SJSA1 (cell line): ENCODE data around the gene APLN. TPM values are rescaled to one million over a fixed set of nuclear protein-coding genes. Genes with fewer than 3 reads are reported as not detected.
A peak's percentile ranks its signal among the peaks of the same experiment; 100 is the strongest.

Experiments used
- DNase-seq, 2 experiments: peaks; one replicate each; pipeline ENCODE4 v3.0.0-alpha.2; 2015 to 2020; ENCODE audit warnings: low spot score in 2 of 2, low read depth in 1 of 2
- H3K27ac ChIP-seq: fragments of 250-450 bp; sonication (Bioruptor Pico); 2 replicates; pipeline ENCODE4 v1.5.1; 2020; ENCODE audit warnings: mild to moderate bottlenecking, moderate library complexity
- H3K27me3 ChIP-seq: fragments of 250-450 bp; sonication (Bioruptor Pico); replicated peaks from 2 replicates; pipeline ENCODE4 v1.5.1; 2020; ENCODE audit warnings: mild to moderate bottlenecking, moderate library complexity
- H3K36me3 ChIP-seq: fragments of 250-450 bp; sonication (Bioruptor Pico); 2 replicates; pipeline ENCODE4 v1.5.1; 2020; ENCODE audit warnings: mild to moderate bottlenecking
- H3K4me1 ChIP-seq: fragments of 250-450 bp; sonication (Bioruptor Pico); replicated peaks from 2 replicates; pipeline ENCODE4 v1.6.1; 2021; ENCODE audit warnings: mild to moderate bottlenecking
- H3K4me3 ChIP-seq: fragments of 250-450 bp; sonication (Bioruptor Pico); 2 replicates; pipeline ENCODE4 v1.5.1; 2020; ENCODE audit warnings: mild to moderate bottlenecking
- H3K9me3 ChIP-seq: fragments of 250-450 bp; sonication (Bioruptor Pico); replicated peaks from 2 replicates; pipeline ENCODE4 v1.5.1; 2020; ENCODE audit warnings: mild to moderate bottlenecking
- total RNA-seq: library from RNA; depleted of rRNA; stranded (reverse); fragments of >200 nt; shearing (Covaris generic); gene quantifications from 2 replicates; pipeline ENCODE4 v1.2.3, GENCODE V29; 2014

APLN gene
- total RNA-seq, 1 experiment from 2014 or later = 1.7 TPM

DNA sequence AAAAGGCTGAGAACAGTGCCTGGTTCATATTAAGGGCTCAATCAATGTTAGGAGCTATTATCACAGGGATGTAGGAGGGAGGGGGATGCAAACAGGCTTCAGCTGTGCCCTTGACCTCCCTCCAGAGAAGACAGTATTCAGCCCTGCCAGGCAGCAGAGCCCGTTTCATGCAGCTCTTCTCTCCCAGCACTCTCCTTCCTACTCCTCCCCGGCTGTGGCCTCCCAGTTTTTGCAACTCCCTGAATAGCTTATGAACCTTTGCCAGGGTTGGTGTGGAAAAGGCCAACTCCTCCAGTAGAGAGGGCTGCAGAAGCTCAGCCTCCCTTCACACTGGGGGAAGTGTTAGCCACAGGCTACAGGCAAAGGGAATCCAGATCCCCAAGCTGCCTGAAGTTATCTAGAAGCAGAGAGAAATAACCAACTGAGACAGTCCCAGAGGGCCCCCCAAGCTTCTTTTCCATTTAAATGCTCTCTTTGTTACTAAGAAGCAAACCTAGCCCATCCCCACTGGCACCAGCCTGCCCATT, 31.7 kb upstream of the APLN start:
- no peaks in the 10 kb centered on the region for H3K9me3 ChIP-seq

GRCh38 chrX:129682979-129683378, 28.2 kb upstream of the APLN start:
- Histone ChIP-seq H3K36me3 (no peaks in the 10 kb centered on the region), H3K4me3 (no peak overlapping the region), H3K4me1 (peaks cover 10% of the 10 kb centered on the region), H3K27me3 (no peaks in the 10 kb centered on the region), H3K9me3 (no peaks in the 10 kb centered on the region), H3K27ac (no peak overlapping the region)
- no peak for DNase-seq

More for the DNA sequence above, 31.7 kb upstream of the APLN start:
- Histone ChIP-seq H3K4me3 (no peak overlapping the region), H3K27me3 (no peaks in the 10 kb centered on the region), H3K36me3 (no peaks in the 10 kb centered on the region), H3K4me1 (no peaks in the 10 kb centered on the region), H3K27ac (no peak overlapping the region)
- no peak for DNase-seq

DNA sequence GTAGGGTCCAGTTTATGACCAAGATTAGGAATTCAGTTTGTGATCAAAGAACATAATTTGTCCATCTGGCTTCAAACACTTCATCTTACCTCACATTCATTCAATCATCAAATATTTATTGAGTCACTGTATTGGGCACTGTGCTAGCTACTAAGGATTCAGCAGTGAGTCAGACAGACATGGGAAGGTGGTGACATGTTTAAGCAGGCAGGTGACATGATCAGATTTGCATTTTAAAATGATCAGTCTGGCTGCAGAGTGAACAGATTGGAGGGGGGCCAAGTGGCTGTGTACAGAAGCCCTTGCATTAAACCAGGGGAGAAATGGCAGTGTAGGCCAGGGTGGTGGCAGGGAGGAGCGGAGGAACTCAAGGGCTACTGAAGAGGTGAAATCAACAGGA, 25.1 kb upstream of the APLN start:
- no peak for DNase-seq
- H3K4me3 ChIP-seq = no peak overlapping the region

GRCh38 chrX:129678614-129679195, 23.9 kb upstream of the APLN start:
- Histone ChIP-seq H3K27me3 (no peaks in the 10 kb centered on the region), H3K4me1 (peaks cover 17% of the 10 kb centered on the region), H3K36me3 (no peaks in the 10 kb centered on the region), H3K4me3 (peak overlapping the region; percentile 36), H3K9me3 (no peaks in the 10 kb centered on the region), H3K27ac (peak overlapping the region; percentile 66)
- no peak for DNase-seq

More for the DNA sequence above, 25.1 kb upstream of the APLN start:
- H3K27me3 ChIP-seq = no peaks in the 10 kb centered on the region
- H3K36me3 ChIP-seq = no peaks in the 10 kb centered on the region
- no peaks in the 10 kb centered on the region for H3K9me3 ChIP-seq
- peaks cover 17% of the 10 kb centered on the region for H3K4me1 ChIP-seq
- no peak overlapping the region for H3K27ac ChIP-seq

- Histone ChIP-seq H3K4me1 (peaks cover 44% of the 10 kb centered on the region), H3K4me3 (no peak overlapping the region), H3K27me3 (no peaks in the 10 kb centered on the region), H3K9me3 (no peaks in the 10 kb centered on the region), H3K27ac (peak overlapping the region; percentile 99), H3K36me3 (no peaks in the 10 kb centered on the region)
- no peak for DNase-seq
These were observed 12.7 kb upstream of the APLN start for GRCh38 chrX:129667412-129667811.

DNA sequence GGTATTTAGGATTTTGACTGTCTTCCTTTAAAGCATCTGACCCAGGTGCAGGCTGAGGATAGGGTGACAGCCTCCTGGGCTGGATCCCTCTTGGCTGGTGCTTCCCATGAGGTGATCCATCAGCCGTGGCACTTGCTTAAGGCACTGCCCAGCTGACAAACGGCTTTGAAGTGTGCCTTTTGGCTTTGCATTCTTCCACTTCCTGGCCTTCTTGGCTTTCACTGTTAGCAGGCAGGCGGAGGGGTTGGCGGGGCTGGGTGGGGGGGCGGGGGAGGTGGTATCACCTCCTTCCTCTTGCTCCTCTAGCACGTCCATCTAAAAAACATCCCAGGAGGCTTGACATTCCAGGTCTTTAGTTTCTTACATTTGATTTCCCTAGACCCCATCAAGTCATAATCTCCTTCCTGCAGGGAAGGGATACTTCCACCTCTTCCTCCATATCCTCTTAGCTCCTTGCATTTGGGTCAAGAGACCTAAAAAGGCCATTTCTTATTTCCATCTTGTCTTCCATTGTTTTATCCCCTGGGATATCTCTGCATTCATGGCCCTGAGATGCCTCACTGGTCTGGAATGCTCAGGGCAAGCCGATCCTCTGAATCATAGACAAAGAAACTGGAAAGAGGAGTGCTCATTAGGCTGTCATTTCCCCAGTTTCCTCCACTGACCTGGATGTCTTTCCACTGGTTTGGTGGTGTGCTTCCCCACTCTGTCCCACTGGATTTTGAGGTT, 11.3 kb upstream of the APLN start:
- peaks cover 44% of the 10 kb centered on the region for H3K4me1 ChIP-seq
- H3K36me3 ChIP-seq = no peaks in the 10 kb centered on the region
- DNase-seq = peak; percentile 86 to 95
- peak overlapping the region; percentile 99 for H3K27ac ChIP-seq
- H3K9me3 ChIP-seq = no peaks in the 10 kb centered on the region
- no peaks in the 10 kb centered on the region for H3K27me3 ChIP-seq
- no peak overlapping the region for H3K4me3 ChIP-seq

DNA sequence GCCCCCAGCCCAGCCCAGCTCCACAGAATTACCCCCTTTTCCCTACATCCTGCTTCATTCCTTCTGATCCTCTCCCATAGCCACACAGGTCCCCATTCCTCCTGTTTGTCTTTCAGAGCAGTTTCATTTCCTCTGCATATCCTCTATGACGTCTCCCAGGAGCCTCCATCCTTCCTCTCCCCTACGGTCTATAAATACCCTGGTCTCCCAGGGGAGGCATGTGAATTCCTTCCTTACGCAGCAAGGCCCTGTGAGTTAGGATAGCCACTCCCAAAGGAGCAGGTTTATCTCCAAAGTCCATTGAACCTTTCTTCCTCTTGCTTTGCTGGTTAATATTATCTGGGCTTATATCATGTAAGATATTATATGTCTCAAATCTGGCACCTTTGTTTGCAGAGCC, 8.4 kb upstream of the APLN start:
- no peak overlapping the region; the same call in 1 of the 2 replicates for H3K27ac ChIP-seq
- no peaks in the 10 kb centered on the region for H3K36me3 ChIP-seq
- H3K4me3 ChIP-seq = no peak overlapping the region
- no peak for DNase-seq
- H3K4me1 ChIP-seq = peaks cover 41% of the 10 kb centered on the region
- no peaks in the 10 kb centered on the region for H3K9me3 ChIP-seq
- no peaks in the 10 kb centered on the region for H3K27me3 ChIP-seq

DNA sequence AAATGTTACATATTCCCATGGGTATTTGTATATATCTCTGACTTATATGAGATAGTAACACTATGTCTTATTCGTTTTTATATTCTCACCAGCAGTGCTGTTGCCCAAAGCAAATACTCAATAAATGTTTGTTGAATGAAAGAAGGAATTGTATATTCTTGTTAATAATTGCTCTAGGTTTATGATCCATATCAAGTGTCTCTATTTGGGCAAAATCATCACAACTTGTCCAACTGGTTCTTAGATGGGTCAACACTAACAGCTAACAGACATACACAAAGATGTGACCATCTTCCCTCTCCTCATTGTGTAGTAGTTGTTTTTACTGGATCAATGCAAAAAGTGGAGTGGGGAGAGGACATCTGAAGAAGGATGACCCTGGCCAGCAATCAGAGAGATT, 6.6 kb upstream of the APLN start:
- Histone ChIP-seq H3K36me3 (no peaks in the 10 kb centered on the region), H3K27ac (no peak overlapping the region), H3K4me1 (peaks cover 32% of the 10 kb centered on the region), H3K4me3 (no peak overlapping the region), H3K9me3 (no peaks in the 10 kb centered on the region), H3K27me3 (no peaks in the 10 kb centered on the region)
- DNase-seq = no peak

DNA sequence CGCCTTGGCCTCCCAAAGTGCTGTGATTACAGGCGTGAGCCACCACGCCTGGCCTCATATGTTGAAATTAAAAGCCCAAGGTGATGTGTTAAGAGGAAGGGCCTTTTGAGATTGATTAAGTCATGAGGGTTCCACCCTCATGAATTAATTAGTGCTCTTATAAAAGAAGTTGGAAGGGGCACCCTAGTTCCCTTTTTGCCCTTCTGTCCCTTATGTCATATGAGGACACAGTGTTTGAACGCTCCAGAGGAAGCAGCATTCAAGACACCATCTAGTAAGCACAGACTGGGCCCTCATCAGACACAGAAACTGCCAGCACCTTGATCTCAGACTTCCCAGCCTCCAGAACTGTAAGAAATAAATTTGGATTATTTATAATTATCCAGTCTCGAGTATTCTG, 5.1 kb upstream of the APLN start:
- Histone ChIP-seq H3K4me1 (peaks cover 23% of the 10 kb centered on the region), H3K27me3 (no peaks in the 10 kb centered on the region), H3K9me3 (no peaks in the 10 kb centered on the region), H3K36me3 (no peaks in the 10 kb centered on the region), H3K27ac (no peak overlapping the region), H3K4me3 (no peak overlapping the region)
- no peak for DNase-seq

DNA sequence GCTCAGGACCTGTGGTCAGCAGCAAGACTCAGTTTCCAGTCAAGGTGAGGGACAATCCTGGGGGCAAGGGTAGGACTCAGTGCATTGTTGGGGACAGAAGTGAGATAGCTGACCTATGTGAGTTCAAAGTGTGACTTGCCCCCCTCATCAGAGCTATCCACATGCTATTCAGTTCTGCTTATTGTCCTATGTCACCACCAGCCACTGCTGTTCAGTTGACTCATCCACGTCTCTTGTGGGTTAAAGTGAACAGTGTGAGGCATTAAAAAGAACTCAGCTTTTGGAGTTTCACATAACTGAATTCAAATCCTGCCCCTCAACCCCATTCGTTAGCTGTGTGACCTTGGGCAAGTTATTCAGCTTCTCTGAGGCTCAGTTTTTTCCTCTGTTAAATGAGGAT, 4.4 kb upstream of the APLN start:
- H3K9me3 ChIP-seq = no peaks in the 10 kb centered on the region
- peaks cover 23% of the 10 kb centered on the region for H3K4me1 ChIP-seq
- no peaks in the 10 kb centered on the region for H3K27me3 ChIP-seq
- H3K36me3 ChIP-seq = no peaks in the 10 kb centered on the region
- DNase-seq = no peak
- no peak overlapping the region for H3K4me3 ChIP-seq
- no peak overlapping the region for H3K27ac ChIP-seq

GRCh38 chrX:129658429-129658828, 3.7 kb upstream of the APLN start:
- no peaks in the 10 kb centered on the region for H3K36me3 ChIP-seq
- H3K9me3 ChIP-seq = no peaks in the 10 kb centered on the region
- no peak for DNase-seq
- H3K27me3 ChIP-seq = no peaks in the 10 kb centered on the region
- no peak overlapping the region for H3K27ac ChIP-seq
- no peak overlapping the region for H3K4me3 ChIP-seq
- peaks cover 25% of the 10 kb centered on the region for H3K4me1 ChIP-seq

GRCh38 chrX:129655547-129656249, 942 bp upstream of the APLN start:
- Histone ChIP-seq H3K4me3 (no peak overlapping the region), H3K27me3 (no peaks in the 10 kb centered on the region), H3K27ac (no peak overlapping the region), H3K4me1 (peaks cover 17% of the 10 kb centered on the region), H3K9me3 (no peaks in the 10 kb centered on the region), H3K36me3 (no peaks in the 10 kb centered on the region)
- no peak for DNase-seq

DNA sequence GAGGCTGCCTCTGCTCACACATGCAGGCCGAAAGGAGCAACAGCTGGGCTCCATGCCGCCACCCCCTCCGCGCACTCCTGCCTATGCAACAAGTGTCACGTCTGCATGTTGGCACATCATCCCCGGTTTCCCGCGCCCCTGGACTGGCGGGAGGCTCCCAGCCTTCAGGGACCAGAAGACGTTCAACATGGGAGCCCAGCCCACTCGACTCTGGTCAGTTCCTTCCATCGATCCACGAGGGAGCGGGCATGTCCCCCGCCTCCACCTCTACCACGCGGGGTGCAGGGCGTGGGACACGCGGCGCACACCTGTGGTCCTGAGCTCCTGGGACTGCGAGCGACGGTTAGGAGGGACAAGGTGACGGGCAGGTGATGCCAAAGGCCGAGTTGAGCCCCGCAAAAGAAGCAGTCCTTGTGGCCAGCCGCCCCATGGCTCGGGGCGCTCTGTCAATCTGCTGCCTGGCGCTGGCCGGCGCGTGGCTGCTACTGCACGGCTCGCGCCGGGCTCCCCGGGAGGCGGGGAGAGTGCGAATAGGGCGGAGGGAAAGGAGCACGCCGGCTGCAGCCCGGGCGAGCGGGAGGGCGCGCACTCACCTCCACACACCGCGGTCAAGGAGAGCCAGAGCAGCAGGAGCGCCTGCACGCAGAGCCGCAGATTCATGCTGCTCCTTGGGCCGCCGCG, 645 bp downstream of the APLN start:
- H3K4me3 ChIP-seq = peak overlapping the region; percentile 51
- H3K9me3 ChIP-seq = no peaks in the 10 kb centered on the region
- no peaks in the 10 kb centered on the region for H3K36me3 ChIP-seq
- H3K27ac ChIP-seq = no peak overlapping the region
- peaks cover 16% of the 10 kb centered on the region for H3K4me1 ChIP-seq
- no peaks in the 10 kb centered on the region for H3K27me3 ChIP-seq
- no peak for DNase-seq
